ENCODE data around the gene PEX16. TPM values are rescaled to one million over a fixed set of nuclear protein-coding genes. Genes with fewer than 3 reads are reported as not detected.

PEX16 gene
- total RNA-seq, 6 donors from 2014 or later, result 22.9 to 43.0 (median 32.6) TPM

- no peak for DNase-seq
- 74 to 80% methylated on average over 6 of the region's 6 CpGs for WGBS, 2 donors
- Histone ChIP-seq H3K4me3 (no peak overlapping the region), H3K36me3 (peaks cover 23 to 95% (median 75%) of the 10 kb centered on the region in 4 donors), H3K27ac (no peak overlapping the region), H3K27me3 (no peaks in the 10 kb centered on the region), H3K4me1 (no peaks in the 10 kb centered on the region), H3K9me3 (no peaks in the 10 kb centered on the region)
- no peak for ATAC-seq (ENCODE audit: low FRiP score in 2 of 2)
- no peak for TF ChIP-seq EP300 (IDR thresholded peaks at IDR 0.05)
- TF ChIP-seq POLR2A (IDR thresholded peaks at IDR 0.05), result no peak
- TF ChIP-seq POLR2AphosphoS5 (IDR thresholded peaks at IDR 0.05), result no peak
- TF ChIP-seq, protein P1, sequence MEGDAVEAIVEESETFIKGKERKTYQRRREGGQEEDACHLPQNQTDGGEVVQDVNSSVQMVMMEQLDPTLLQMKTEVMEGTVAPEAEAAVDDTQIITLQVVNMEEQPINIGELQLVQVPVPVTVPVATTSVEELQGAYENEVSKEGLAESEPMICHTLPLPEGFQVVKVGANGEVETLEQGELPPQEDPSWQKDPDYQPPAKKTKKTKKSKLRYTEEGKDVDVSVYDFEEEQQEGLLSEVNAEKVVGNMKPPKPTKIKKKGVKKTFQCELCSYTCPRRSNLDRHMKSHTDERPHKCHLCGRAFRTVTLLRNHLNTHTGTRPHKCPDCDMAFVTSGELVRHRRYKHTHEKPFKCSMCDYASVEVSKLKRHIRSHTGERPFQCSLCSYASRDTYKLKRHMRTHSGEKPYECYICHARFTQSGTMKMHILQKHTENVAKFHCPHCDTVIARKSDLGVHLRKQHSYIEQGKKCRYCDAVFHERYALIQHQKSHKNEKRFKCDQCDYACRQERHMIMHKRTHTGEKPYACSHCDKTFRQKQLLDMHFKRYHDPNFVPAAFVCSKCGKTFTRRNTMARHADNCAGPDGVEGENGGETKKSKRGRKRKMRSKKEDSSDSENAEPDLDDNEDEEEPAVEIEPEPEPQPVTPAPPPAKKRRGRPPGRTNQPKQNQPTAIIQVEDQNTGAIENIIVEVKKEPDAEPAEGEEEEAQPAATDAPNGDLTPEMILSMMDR (IDR thresholded peaks at IDR 0.05), result no peak
These were observed 41.3 kb downstream of the PEX16 start for GRCh38 chr11:45876401-45876800.

GRCh38 chr11:45872651-45873356 lies 44.9 kb downstream of the PEX16 start:
- Histone ChIP-seq H3K27ac (no peak overlapping the region), H3K4me1 (no peaks in the 10 kb centered on the region), H3K4me3 (no peak overlapping the region), H3K27me3 (no peaks in the 10 kb centered on the region), H3K9me3 (no peaks in the 10 kb centered on the region), H3K36me3 (peaks cover 27 to 99% (median 88%) of the 10 kb centered on the region in 4 donors)
- TF ChIP-seq, protein P1 (IDR thresholded peaks at IDR 0.05), result peak; percentile 27 to 63 (median 42)
- TF ChIP-seq POLR2AphosphoS5 (IDR thresholded peaks at IDR 0.05) (no peak), POLR2A (IDR thresholded peaks at IDR 0.05) (no peak)
- ATAC-seq (ENCODE audit: low FRiP score in 2 of 2) (peak; percentile 59 to 82), DNase-seq (peak in 1 of 2 donors; percentile 40)
- 82 to 84% methylated on average over 9 of the region's 9 CpGs for WGBS, 2 donors

DNA sequence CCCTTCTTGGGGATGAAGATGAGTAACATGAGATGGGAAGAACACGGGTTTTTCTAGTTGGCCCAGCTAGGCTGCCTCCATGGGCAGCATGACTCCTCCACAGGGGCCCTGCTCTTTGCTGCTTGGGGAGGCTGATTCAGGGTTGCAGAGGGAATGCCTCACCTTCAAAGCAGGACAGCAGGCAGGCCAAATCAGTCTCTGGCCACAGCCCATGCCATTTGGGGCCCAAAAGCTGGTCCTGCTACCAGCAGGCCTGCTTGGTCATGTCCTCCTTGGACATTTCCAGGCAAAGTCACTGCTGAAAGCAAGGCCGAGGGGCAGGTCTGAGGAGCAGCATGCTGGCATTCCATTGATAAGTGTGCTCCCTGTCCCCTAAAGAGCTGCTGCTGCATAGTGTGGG lies 46.0 kb downstream of the PEX16 start:
- Histone ChIP-seq H3K27ac (no peak overlapping the region), H3K4me1 (no peaks in the 10 kb centered on the region), H3K4me3 (no peak overlapping the region), H3K9me3 (no peaks in the 10 kb centered on the region), H3K27me3 (no peaks in the 10 kb centered on the region), H3K36me3 (peaks cover 19 to 100% (median 91%) of the 10 kb centered on the region in 4 donors)
- ATAC-seq (ENCODE audit: low FRiP score in 2 of 2) (no peak), DNase-seq (no peak)
- TF ChIP-seq POLR2A (IDR thresholded peaks at IDR 0.05) (no peak), EP300 (IDR thresholded peaks at IDR 0.05) (no peak), POLR2AphosphoS5 (IDR thresholded peaks at IDR 0.05) (no peak)
- TF ChIP-seq, protein P1 (IDR thresholded peaks at IDR 0.05), result no peak
- 100% methylated on average over 1 to 2 of the region's 2 CpGs for WGBS, 2 donors

DNA sequence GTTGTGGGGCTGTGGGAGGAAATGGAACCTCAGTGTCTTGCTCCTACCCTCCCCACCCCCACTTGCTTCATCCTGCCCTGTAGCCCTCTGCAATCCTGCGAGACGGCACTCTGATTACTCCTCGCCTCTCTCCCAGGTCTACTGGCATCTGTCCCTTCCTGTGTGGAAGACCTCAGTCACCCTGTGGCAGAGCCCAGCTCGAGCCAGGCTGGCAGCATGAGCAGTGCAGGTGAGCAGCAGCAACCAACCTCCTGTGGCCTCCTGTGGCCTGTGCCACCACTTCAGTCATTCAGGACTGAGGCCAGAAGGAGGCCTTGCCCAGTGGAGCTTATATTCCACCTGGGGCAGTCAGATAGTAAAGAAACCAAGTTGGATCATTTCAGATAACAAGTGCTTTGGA lies 47.0 kb downstream of the PEX16 start:
- TF ChIP-seq POLR2AphosphoS5 (IDR thresholded peaks at IDR 0.05), result no peak
- TF ChIP-seq, protein P1 (IDR thresholded peaks at IDR 0.05), result no peak
- TF ChIP-seq EP300 (IDR thresholded peaks at IDR 0.05), result no peak
- no peak for TF ChIP-seq POLR2A (IDR thresholded peaks at IDR 0.05)
- Histone ChIP-seq H3K4me1 (no peaks in the 10 kb centered on the region), H3K9me3 (no peaks in the 10 kb centered on the region), H3K27ac (no peak overlapping the region), H3K4me3 (no peak overlapping the region), H3K27me3 (no peaks in the 10 kb centered on the region), H3K36me3 (peaks cover 23 to 99% (median 94%) of the 10 kb centered on the region in 4 donors)
- WGBS, 2 donors, result 77 to 98% methylated on average over 4 of the region's 4 CpGs
- ATAC-seq (ENCODE audit: low FRiP score in 2 of 2) (no peak), DNase-seq (no peak)

GRCh38 chr11:45869551-45869950 lies 48.1 kb downstream of the PEX16 start:
- WGBS, 2 donors, result 87 to 97% methylated on average over 4 to 11 of the region's 12 CpGs
- Histone ChIP-seq H3K4me3 (no peak overlapping the region), H3K9me3 (no peaks in the 10 kb centered on the region), H3K27me3 (no peaks in the 10 kb centered on the region), H3K36me3 (peaks cover 34 to 99% (median 95%) of the 10 kb centered on the region in 4 donors), H3K27ac (no peak overlapping the region), H3K4me1 (no peaks in the 10 kb centered on the region)
- TF ChIP-seq POLR2AphosphoS5 (IDR thresholded peaks at IDR 0.05) (no peak), EP300 (IDR thresholded peaks at IDR 0.05) (no peak), POLR2A (IDR thresholded peaks at IDR 0.05) (no peak)
- TF ChIP-seq, protein P1 (IDR thresholded peaks at IDR 0.05), result no peak
- DNase-seq (peak in 1 of 2 donors; percentile 43), ATAC-seq (ENCODE audit: low FRiP score in 2 of 2) (no peak)
